GM21367 (cell line): Measurements from ENCODE around the gene NXNL2.

ENCODE experiments used
- ATAC-seq: cut with Tn5 transposase; IDR thresholded peaks from one replicate; pipeline ENCODE4 v1.9.1; 2021; ENCODE audit not compliant: unreplicated experiment

Gene NXNL2

DNA sequence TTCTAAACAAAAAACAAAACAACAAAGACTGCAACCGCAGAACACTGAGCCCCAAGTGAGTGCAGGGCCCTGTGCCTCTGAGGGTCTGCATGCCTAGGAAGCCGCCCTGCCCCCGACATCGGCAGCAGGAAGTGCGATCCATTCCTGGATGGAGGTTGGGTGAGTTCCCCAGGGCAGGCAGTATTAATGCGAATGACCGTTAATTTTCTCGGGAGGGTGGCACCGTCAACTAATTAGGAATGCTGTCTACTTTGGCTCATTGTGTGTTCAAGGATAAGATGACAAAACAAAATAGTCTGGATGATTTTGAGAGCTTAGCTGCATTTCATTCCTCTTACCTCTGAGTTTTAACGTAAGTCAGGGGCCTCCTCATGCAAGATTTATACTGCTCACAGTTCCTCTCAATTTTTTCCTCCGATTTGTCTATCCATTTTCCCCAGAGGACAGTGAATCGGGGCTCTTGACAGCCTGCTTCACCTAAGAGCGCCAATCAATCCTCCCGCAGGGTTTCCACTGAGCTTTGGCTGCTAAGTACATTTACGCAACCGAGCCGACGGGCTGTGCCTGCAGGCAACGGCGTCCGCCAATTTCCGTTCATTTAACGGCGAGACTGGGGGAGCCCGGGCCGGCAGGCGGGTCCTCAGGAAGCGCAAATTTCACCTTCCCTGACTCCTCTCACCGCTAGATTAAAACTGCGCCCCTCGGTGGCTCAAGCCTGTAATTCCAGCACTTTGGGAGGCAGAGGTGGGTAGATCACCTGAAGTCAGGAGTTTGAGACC lies 2.9 kb upstream of the NXNL2 start:
- ATAC-seq = no peak

DNA sequence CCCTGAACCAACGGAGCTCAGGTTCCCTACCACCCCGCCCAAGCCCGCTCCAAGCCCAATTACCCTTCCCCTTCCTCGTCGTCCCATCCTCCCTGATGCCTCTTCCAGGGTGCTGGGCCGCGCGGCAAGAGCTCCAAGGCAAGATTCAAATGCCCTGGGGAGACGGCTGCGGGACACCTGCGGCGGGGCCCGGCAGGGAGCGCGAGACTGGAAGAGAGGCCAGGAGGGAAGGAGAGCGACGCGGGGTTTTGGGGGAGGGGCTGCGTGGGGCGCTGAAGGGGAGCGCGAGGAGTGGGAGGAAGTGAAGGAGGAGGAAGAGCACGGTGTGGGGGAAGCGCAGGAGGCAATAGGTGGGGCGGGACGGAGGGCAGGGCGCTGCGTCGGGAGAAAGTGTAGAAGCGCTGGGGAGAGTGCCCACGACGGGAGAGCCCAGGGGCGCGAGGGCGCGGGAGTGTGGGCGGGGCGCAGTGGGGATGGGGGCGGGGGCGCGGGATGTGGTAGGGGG lies 975 bp upstream of the NXNL2 start:
- no peak for ATAC-seq

DNA sequence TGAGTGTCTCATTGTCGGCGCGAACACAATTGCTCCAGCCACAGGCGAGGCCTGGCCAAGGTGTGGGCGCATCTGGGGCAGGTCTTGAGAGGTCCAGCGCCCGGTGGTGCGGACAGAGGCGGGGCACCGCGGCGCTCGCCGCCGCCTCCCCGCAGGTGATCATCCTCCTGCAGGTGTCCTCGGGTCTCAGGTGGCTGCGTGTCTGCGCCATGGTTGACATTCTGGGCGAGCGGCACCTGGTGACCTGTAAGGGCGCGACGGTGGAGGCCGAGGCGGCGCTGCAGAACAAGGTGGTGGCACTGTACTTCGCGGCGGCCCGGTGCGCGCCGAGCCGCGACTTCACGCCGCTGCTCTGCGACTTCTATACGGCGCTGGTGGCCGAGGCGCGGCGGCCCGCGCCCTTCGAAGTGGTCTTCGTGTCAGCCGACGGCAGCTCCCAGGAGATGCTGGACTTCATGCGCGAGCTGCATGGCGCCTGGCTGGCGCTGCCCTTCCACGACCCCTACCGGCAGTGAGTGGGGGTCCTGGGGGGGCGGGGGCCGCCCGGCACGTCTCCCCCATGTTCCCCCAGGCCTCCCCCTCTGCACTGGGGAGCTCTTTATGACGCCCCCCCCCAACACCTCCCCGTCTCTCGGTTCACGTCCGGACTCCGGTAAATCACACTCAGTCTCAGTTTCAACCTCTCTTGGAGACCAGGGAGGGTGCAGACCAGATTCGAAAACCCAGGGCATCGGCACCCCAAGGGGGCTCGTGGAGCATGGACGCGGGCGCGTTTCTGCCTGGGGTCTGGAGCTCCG lies 446 bp downstream of the NXNL2 start:
- ATAC-seq = no peak

DNA sequence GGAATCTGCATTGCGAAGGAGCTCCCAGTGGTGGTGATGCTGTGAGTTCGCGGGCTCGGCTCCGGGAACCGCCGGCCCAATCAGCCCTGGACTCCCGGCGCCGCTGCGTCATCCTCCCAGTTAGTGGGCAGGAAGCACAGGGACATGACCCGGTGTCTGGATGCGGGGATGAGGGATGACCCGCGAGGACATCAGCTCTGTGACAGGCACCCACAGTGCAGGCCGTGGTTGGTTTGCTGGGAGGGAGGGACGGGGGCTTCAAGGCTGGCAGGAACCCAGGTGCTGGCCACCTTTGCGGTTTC lies 996 bp downstream of the NXNL2 start:
- no peak for ATAC-seq

DNA sequence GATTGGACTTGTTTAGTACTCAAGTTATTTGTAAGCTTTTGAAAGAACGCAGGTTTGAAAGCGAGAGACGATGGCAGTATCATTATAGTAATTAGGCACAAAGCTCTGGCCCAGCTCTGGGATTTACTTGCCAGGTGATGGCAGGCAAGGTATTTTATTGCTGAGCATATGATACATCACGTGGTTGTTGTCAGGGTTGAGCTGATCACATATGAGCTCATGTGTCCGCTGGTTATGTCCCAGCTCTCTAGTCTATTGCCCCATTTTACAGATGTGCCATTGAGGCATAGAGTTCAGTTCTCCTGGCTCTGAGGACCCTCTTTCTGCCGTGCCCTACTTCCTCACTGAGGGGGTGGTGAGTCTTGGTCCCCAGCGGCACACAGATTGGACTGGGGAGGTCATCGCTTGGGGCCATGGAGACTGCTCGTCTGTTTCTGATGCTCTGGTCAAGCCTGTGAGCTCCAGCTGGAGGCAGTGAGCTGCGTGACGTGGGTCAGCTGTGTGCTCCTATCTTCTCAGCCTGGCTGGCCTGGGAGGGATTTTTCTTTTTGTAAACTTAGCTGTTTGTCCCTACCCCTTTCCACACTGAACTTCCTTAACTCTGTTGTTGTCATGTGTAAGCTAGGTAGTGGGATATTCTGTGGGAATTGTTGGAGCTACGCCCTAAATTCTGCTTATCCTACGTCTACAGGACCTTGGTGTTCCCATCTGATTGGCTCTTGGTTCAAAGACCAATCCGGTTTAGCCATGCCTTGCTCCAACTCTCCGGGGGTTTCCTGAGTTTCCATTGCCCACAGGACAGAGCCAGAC lies 2.2 kb downstream of the NXNL2 start:
- ATAC-seq = no peak

DNA sequence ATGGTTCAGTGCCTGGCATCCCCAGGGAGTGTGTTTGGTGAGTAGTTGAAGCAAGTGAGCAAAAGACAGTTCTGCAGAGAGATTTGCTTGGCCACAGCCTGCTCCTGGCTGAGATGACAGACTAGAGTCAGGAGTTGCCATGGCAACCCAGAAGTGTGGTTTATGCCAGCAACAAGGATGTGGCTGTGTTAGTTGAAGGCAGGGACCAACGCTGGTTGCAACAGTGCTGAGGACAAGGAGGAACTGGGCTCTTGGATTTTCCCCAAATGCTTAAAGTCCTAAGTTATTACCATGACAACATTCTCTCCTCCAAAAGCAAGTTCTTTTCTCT lies 2.7 kb downstream of the NXNL2 start:
- ATAC-seq = no peak

DNA sequence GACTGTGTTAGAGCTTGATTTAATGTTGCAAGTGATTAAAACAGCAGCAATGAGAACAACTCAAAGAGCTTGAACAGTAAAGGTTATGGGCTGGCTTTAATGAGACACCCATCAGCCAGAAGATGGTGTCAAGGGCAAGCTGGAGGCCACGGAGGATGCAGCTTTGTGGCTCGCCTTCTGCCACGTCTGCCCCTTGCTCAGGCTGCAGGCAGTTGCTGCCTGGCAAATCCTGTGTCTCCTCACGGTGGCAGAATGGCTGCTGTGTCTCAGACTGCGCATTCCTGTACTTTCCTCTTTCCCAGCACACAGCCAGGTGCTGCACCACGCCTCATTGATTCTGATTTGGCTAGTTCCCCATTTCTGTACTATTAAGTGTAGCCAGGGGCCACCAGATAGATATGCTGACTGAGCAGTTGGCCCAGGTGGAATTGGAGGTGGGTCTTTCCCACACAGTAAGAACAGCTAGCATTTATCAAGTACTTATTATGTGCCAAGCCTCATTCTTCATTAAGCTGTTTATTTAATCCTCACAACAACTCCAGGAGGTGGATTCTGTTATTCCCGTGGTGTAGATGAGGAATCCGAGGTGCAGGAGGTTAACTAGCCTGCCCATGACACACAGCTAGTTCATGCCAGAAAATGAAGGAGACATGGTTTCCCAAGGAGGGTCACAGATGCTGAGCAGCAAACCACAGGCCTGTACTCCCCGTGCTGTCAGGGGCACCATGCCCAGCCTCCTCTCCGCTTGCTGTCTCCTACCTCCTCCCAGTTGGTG lies 3.5 kb downstream of the NXNL2 start:
- no peak for ATAC-seq

DNA sequence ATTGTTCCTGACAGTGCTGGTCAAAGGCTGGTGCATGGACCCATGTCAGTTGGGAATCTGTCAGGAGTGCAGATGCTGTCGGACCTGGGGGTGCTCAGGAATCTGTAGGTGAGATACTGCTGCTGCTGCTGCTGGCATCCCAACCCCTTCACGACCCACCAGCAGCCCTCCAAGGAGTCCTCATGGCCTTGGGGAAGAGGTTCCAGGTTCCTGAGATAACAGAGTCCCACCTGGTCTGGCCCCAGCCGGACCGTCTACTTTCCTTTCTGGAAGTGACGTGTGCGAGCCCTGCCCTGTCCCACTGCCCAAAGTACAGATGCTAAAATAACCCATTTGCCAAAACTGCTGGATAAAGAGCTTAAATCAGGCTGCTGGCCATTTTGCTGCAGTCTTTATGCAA lies 4.3 kb downstream of the NXNL2 start:
- no peak for ATAC-seq

DNA sequence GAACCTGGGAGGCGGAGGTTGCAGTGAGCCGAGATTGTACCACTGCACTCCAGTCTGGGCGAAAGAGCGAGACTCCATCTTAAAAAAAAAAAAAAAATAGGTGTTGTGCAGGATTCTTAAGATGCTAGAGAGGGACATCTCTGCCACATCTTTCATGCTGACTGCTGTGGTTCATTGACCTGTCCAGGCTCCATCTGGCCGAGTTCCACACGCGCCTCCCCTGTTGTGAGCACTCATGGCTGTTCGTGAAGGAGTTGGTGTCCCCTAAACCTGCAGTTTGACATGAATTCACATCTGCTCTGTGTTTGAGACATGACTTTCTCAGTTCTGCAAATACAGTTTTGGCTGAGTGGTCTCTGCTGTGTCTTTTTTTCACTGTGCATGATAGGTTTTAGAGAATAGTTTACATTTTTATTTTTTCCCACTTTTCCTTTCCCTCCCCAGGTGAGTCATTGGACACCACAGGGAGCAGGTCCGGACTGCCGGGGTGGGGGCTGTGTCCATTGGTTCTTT lies 5.3 kb downstream of the NXNL2 start:
- ATAC-seq = no peak

DNA sequence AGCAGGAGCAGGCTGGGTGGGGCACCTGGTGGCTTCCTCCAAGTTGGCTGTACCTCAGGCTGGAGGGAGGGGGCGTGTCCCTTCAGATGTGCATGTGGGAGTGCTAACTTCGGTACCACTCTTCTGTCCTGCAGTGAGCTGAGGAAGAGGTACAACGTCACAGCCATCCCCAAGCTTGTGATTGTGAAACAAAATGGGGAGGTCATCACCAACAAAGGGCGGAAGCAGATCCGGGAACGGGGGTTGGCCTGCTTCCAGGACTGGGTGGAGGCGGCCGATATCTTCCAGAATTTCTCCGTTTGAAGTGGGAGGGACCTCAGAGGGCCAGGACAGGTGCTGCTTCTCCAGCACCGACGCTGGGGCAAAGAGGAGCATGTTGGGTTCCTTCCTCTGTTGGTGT lies 9.3 kb downstream of the NXNL2 start:
- ATAC-seq = no peak

DNA sequence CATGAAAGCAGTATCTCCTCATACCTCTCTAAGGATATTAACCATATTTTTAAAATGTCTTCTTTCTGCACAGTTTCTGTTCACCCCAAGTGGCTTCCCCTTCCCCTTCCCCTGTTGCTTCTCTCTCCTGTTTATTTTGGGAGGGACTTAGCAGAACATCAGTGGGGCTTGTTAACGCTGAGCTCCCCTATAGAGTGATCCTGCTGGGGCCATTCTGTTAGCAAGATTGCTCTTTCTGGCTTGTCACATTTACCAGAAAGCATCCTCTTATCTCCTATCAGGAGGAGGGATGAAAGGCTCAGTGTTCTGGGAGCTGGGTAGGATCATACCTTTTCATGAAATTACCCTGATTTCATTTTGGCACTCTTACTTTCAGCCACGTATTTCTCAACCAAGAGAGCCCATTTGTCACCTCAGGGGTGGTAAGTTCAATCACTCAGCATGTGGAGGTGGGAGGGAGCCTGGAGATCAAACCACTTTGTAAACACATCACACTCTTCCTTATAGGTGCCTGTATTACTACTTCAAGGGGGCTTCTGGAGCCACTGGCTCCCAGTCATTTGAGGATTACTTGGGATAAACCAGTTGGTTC lies 16.7 kb downstream of the NXNL2 start:
- ATAC-seq = no peak

DNA sequence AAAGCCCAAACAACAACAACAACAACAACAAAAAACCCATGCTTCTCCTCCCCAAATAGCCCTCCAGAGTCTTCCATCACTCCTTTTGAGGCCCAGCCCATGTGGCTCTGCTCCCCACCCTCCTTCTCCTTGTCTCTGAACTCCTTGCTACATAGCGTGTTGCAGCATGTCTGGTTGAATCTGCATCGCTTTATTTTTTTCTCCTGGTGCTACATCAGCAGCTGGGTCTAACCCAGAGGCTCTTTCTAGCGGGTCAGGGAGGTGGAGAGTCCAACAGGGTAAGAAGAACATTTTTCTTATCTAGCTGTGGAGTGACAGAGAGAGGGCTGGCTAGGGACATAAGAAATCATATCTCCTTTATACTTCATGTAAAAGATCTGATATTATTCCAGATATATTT lies 18.4 kb downstream of the NXNL2 start:
- ATAC-seq = no peak

DNA sequence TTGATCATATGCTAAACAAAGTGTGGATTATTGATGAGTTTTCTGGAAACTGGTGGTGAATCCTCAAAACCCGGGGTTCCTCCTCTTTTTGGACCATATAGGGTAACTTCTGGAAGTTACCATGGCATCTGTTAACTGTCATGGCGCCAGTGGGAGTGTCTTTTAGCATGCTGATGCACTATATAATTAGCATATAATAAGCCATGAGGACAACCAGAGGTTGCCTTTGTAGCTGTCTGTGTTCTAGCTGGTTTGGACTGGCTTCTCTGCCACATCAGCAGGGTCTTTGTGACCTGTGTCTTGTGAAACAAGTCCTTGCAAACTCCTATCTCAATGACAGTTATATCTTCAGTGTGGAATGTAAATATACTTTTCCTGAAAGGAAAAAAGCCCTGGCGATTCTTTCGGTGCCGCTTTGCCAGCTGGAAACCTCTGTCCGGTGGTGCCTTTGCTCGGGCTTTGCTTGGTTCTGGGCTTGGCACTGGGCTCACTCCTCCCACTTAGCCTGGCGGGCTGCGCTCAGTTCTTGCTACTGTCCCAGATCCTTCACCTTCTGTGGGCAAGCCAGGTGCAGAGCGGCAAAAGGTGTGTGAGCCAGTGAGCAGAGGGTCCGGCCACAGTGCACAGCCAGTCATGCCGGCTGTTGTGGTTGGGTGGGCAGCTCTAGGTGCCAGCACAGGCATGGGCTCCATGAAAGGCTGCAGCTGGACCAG lies 20.4 kb downstream of the NXNL2 start:
- no peak for ATAC-seq

DNA sequence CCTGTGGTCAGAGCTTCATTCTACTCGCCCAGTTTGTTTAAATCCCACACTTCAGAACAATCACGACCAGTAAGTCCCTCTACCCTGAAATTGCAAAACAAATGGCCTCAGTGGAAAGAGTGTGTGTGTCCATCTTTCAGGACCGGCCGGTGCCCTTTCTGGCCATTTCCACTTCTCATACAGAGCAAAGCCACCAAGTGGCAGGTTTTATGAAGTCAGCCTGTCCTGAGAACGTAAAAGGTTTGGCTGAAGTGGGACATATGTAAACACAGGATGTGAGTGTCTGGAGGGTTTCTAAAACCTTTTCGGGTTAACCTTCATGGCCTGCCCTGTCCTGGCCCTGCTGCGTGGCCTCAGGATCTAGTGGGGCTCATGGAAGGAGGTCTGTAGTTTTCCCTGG lies 24.7 kb downstream of the NXNL2 start:
- ATAC-seq = no peak

DNA sequence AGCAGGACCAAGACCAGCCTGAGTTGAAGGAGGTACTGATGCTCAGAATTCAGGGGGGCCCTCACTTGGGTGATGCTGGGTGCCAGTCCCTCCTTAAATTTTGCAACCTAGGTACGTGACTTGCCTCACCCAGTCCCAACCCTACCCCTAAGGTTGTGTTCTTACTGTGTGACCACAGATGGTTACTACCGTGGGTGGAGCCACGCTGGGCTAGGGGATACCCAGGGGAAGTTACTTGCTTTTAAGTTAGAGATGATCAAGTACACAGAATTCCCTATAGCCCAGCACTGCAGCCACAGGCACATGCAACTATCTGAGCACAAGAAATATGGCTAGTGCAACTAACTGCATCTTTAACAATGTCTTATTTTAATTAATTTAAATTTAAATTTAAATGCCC lies 32.9 kb downstream of the NXNL2 start:
- ATAC-seq = peak; percentile 40

DNA sequence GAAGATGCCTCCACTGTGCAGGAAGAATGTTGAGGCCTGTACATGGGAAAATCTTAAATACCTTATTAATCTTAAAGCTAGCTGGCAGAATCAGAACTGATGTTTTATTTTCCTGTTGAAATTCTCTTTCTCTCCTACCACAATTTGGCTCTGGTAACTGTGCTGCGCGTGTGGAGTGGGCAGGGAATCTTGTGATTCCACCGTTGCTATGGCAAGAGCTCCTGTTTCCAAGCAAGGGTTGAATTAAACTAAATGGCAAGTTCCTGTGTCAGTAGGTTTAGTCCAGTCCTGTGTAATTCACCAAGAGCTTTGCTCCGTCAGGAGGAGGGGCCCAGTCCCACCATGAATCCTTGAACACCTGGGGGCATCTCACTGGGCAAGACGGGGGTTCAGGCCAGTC lies 36.4 kb downstream of the NXNL2 start:
- ATAC-seq = no peak

DNA sequence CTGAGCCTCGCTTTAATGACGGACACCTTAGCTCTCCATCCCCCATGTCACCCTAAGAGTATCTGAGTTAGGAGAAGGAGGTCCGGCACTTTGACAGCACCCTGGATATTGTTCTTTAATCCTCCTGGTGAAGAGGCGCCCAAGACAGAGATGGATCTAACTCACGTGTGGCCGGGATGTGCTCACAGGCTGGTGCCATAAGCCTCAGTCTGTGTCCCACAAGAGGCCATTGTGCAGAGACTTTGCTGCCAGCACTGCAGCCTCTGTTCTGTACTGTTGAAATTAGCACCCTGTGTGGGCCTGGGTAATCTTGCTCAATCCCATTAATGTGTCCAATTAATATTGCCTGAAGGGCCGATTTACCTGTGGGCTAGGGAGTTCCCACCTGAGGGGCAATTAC lies 37.7 kb downstream of the NXNL2 start:
- no peak for ATAC-seq

DNA sequence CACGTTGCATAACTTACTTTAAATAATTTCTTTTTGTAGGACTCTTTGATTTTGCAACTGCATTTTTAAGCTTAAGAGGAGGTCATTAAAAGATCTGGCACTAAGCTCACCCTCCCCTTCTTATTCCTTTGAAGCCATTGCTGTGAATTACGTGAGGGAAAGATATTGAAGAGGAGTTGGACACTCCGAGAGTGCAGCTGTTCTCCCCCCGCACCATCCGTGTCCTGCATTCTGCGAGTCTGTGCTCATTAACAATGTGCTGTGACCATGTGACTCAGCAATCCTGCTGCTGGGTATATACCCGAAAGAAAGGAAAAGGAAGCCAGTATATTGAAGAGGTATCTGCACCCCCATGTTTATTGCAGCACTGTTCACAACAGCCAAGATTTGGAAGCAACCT lies 40.0 kb downstream of the NXNL2 start:
- no peak for ATAC-seq

DNA sequence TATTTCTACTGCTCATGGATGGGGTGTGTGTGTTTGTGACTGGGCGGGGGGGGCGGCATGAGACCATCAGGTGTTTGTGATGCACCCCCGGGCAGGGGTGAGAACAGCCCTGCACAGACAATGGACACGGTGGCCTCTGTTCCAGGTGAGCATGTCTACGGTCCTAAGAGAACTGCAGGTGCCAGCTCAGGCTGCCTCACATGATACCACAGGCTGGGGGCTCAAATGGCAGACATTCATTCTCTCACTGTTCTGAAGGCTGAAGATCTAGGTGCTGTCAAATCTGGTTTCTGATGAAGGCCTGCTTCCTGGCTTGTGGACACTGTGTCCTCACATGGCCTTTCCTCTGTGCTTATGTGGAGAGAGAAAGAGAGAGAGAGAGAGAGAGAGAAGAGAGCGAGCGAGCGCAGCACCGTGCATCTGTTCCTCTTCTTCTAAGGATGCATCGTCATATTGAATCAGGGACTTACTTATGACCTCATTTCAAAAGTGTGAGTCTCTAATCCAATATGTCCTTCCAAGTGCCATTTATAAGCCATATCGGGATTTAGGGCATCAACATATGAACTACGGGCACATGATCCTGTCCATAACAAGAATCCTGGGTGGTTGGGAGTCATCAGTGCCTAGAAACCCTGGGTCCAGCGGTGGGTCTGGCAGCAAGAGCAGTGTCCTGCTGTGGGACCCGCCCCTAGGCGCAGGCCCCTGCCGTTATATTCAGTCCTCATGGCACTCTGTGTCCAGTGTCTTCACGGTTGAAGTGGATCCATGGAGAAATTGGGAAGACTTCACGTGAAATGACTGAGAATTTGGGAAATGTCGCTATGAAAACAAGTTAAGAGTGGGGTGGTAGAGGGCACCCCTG lies 42.5 kb downstream of the NXNL2 start:
- ATAC-seq = no peak
